Activated CD4-positive, alpha-beta T cell treated with anti-CD3 and anti-CD28 coated beads for 36 hours (primary cell): ENCODE results near the gene TMEM179. TPM values are rescaled to one million over a fixed set of nuclear protein-coding genes. Genes with fewer than 3 reads are reported as not detected.
A peak's percentile ranks its signal among the peaks of the same experiment; 100 is the strongest.

Experiments used
- ATAC-seq: fragments of 200-7000 bp; cut with Tn5 transposase; one replicate; pipeline ENCODE4 v1.10.0; 2021; ENCODE audit warnings: mild to moderate bottlenecking, moderate library complexity
- CTCF ChIA-PET: fragments of 350-600 bp; sonication (Branson Sonifier 250); formaldehyde crosslinking; loops from one replicate; lab custom pipeline; 2021; ENCODE audit warnings: antibody characterized with exemption; lab: Charles Lee
- POLR2A ChIA-PET: fragments of 350-600 bp; sonication (Branson Sonifier 250); formaldehyde crosslinking; loops from one replicate; lab custom pipeline; 2021; ENCODE audit warnings: antibody characterized with exemption, inconsistent platforms; lab: Charles Lee
- DNase-seq: peaks from one replicate; pipeline ENCODE4 v3.0.0-alpha.2; 2020
- H3K27ac Mint-ChIP-seq: one replicate; pipeline ENCODE4 v1.8.0; 2021; ENCODE audit warnings: mixed read lengths
- H3K27me3 Mint-ChIP-seq: one replicate; pipeline ENCODE4 v1.8.0; 2021; ENCODE audit warnings: mixed read lengths
- H3K36me3 Mint-ChIP-seq: one replicate; pipeline ENCODE4 v1.8.0; 2021; ENCODE audit warnings: low read depth, mixed read lengths
- H3K4me1 Mint-ChIP-seq: one replicate; pipeline ENCODE4 v1.8.0; 2021; ENCODE audit warnings: mixed read lengths
- H3K4me3 Mint-ChIP-seq: one replicate; pipeline ENCODE4 v1.8.0; 2021; ENCODE audit warnings: mild to moderate bottlenecking, moderate library complexity, mixed read lengths
- H3K9me3 Mint-ChIP-seq: one replicate; pipeline ENCODE4 v1.8.0; 2021; ENCODE audit warnings: low read depth, mixed read lengths
- intact Hi-C, 2 experiments: fragments of 100-400 bp; cut with DNase I in 1 of 2; cut with micrococcal nuclease in 1 of 2; formaldehyde crosslinking; loops; one replicate each; pipeline versions ENCODE4 v1.14.2 to v1.15.1; 2022 to 2024; cut with DNase I, micrococcal nuclease
- total RNA-seq, 2 experiments: library from RNA; stranded (reverse); gene quantifications; one replicate each; pipeline ENCODE4 v1.2.3, GENCODE V29; 2021

Gene TMEM179
- total RNA-seq, 2 experiments from 2014 or later, result 0.32 TPM; not detected in 1

- H3K9me3 Mint-ChIP-seq, result no peaks in the 10 kb centered on the region
- H3K4me3 Mint-ChIP-seq, result no peak overlapping the region
- ChIA-PET POLR2A (no interaction called here), CTCF (no interaction called here)
- H3K4me1 Mint-ChIP-seq, result no peaks in the 10 kb centered on the region
- no peak overlapping the region for H3K27ac Mint-ChIP-seq
- ATAC-seq (no peak), DNase-seq (no peak)
- H3K36me3 Mint-ChIP-seq, result no peaks in the 10 kb centered on the region
- H3K27me3 Mint-ChIP-seq, result peaks cover 23% of the 10 kb centered on the region
- intact Hi-C loops, result no loop called here
Observed at GRCh38 chr14:104609666-104610065, 5.1 kb upstream of the TMEM179 start.

GRCh38 chr14:104603711-104604401, 716 bp downstream of the TMEM179 start:
- peak overlapping the region; percentile 39 for H3K4me3 Mint-ChIP-seq
- DNase-seq, result no peak
- H3K27me3 Mint-ChIP-seq, result peaks cover 29% of the 10 kb centered on the region
- CTCF ChIA-PET, result no interaction called here
- POLR2A ChIA-PET, result no interaction called here
- no peaks in the 10 kb centered on the region for H3K36me3 Mint-ChIP-seq
- H3K4me1 Mint-ChIP-seq, result peaks cover 3% of the 10 kb centered on the region
- intact Hi-C loops, result no loop called here
- no peak for ATAC-seq
- no peak overlapping the region for H3K27ac Mint-ChIP-seq
- H3K9me3 Mint-ChIP-seq, result no peaks in the 10 kb centered on the region

- Mint-ChIP-seq H3K36me3 (no peaks in the 10 kb centered on the region), H3K27ac (no peak overlapping the region), H3K9me3 (no peaks in the 10 kb centered on the region), H3K4me3 (no peak overlapping the region), H3K4me1 (peaks cover 3% of the 10 kb centered on the region), H3K27me3 (peaks cover 29% of the 10 kb centered on the region)
- ATAC-seq, result no peak
- POLR2A ChIA-PET, result no interaction called here
- no peak for DNase-seq
- intact Hi-C loops, result no loop called here
- CTCF ChIA-PET, result no interaction called here
Observed at GRCh38 chr14:104602933-104603325, 1.6 kb downstream of the TMEM179 start.

GRCh38 chr14:104602315-104602932, 2.1 kb downstream of the TMEM179 start:
- CTCF ChIA-PET, result no interaction called here
- intact Hi-C loops, result no loop called here
- Mint-ChIP-seq H3K36me3 (no peaks in the 10 kb centered on the region), H3K27me3 (peaks cover 31% of the 10 kb centered on the region), H3K9me3 (no peaks in the 10 kb centered on the region), H3K27ac (no peak overlapping the region), H3K4me1 (peaks cover 3% of the 10 kb centered on the region), H3K4me3 (no peak overlapping the region)
- POLR2A ChIA-PET, result no interaction called here
- ATAC-seq (no peak), DNase-seq (no peak)

GRCh38 chr14:104601786-104602185, 2.8 kb downstream of the TMEM179 start:
- H3K36me3 Mint-ChIP-seq, result no peaks in the 10 kb centered on the region
- peaks cover 31% of the 10 kb centered on the region for H3K27me3 Mint-ChIP-seq
- no peak overlapping the region for H3K27ac Mint-ChIP-seq
- H3K4me1 Mint-ChIP-seq, result peaks cover 3% of the 10 kb centered on the region
- DNase-seq (no peak), ATAC-seq (no peak)
- CTCF ChIA-PET, result interaction anchor here (1.0 kb wide), 1 partner anchor 37 kb away, joined by 5 read pairs; no protein-coding TSS in a partner anchor
- no peaks in the 10 kb centered on the region for H3K9me3 Mint-ChIP-seq
- POLR2A ChIA-PET, result no interaction called here
- H3K4me3 Mint-ChIP-seq, result no peak overlapping the region
- intact Hi-C loops, result no loop called here

GRCh38 chr14:104600805-104601204, 3.8 kb downstream of the TMEM179 start:
- ChIA-PET CTCF (no interaction called here), POLR2A (no interaction called here)
- intact Hi-C loops, result no loop called here
- H3K4me1 Mint-ChIP-seq, result peaks cover 3% of the 10 kb centered on the region
- H3K27ac Mint-ChIP-seq, result no peak overlapping the region
- ATAC-seq (no peak), DNase-seq (peak; percentile 0)
- no peaks in the 10 kb centered on the region for H3K36me3 Mint-ChIP-seq
- peaks cover 28% of the 10 kb centered on the region for H3K27me3 Mint-ChIP-seq
- H3K4me3 Mint-ChIP-seq, result no peak overlapping the region
- no peaks in the 10 kb centered on the region for H3K9me3 Mint-ChIP-seq

- Mint-ChIP-seq H3K27me3 (peaks cover 25% of the 10 kb centered on the region), H3K4me3 (no peak overlapping the region), H3K27ac (no peak overlapping the region), H3K9me3 (no peaks in the 10 kb centered on the region), H3K36me3 (no peaks in the 10 kb centered on the region), H3K4me1 (peaks cover 3% of the 10 kb centered on the region)
- DNase-seq (peak; percentile 3), ATAC-seq (no peak)
- CTCF ChIA-PET, result no interaction called here
- intact Hi-C loops, result no loop called here
- POLR2A ChIA-PET, result no interaction called here
Observed at GRCh38 chr14:104600141-104600643, 4.4 kb downstream of the TMEM179 start.

GRCh38 chr14:104599446-104599845, 5.1 kb downstream of the TMEM179 start:
- Mint-ChIP-seq H3K27ac (no peak overlapping the region), H3K4me1 (peaks cover 3% of the 10 kb centered on the region), H3K4me3 (no peak overlapping the region), H3K9me3 (no peaks in the 10 kb centered on the region), H3K36me3 (no peaks in the 10 kb centered on the region), H3K27me3 (peaks cover 21% of the 10 kb centered on the region)
- DNase-seq (peak; percentile 1), ATAC-seq (no peak)
- intact Hi-C loops, result no loop called here
- ChIA-PET POLR2A (no interaction called here), CTCF (no interaction called here)

- intact Hi-C loops, result no loop called here
- DNase-seq (peak; percentile 0), ATAC-seq (no peak)
- H3K36me3 Mint-ChIP-seq, result no peaks in the 10 kb centered on the region
- H3K9me3 Mint-ChIP-seq, result no peaks in the 10 kb centered on the region
- H3K4me3 Mint-ChIP-seq, result no peak overlapping the region
- peaks cover 18% of the 10 kb centered on the region for H3K27me3 Mint-ChIP-seq
- no peak overlapping the region for H3K27ac Mint-ChIP-seq
- H3K4me1 Mint-ChIP-seq, result peaks cover under 1% of the 10 kb centered on the region
- ChIA-PET POLR2A (no interaction called here), CTCF (interaction anchor here (0.6 kb wide), 1 partner anchor 449 kb away, joined by 3 read pairs; no protein-coding TSS in a partner anchor)
Observed at GRCh38 chr14:104598910-104599273, 5.7 kb downstream of the TMEM179 start.

GRCh38 chr14:104598039-104598909, 6.3 kb downstream of the TMEM179 start:
- no peaks in the 10 kb centered on the region for H3K4me1 Mint-ChIP-seq
- no peak overlapping the region for H3K27ac Mint-ChIP-seq
- H3K4me3 Mint-ChIP-seq, result no peak overlapping the region
- no peaks in the 10 kb centered on the region for H3K36me3 Mint-ChIP-seq
- CTCF ChIA-PET, result interaction anchor here (0.6 kb wide), 1 partner anchor 448 kb away, joined by 3 read pairs; no protein-coding TSS in a partner anchor
- peak; percentile 0 for DNase-seq
- POLR2A ChIA-PET, result no interaction called here
- intact Hi-C loops, result no loop called here
- ATAC-seq, result no peak
- H3K27me3 Mint-ChIP-seq, result peaks cover 17% of the 10 kb centered on the region
- no peaks in the 10 kb centered on the region for H3K9me3 Mint-ChIP-seq

GRCh38 chr14:104597576-104597975, 7.0 kb downstream of the TMEM179 start:
- no peak for ATAC-seq
- POLR2A ChIA-PET, result no interaction called here
- CTCF ChIA-PET, result no interaction called here
- H3K9me3 Mint-ChIP-seq, result no peaks in the 10 kb centered on the region
- H3K4me3 Mint-ChIP-seq, result no peak overlapping the region
- H3K36me3 Mint-ChIP-seq, result no peaks in the 10 kb centered on the region
- H3K27ac Mint-ChIP-seq, result no peak overlapping the region
- H3K27me3 Mint-ChIP-seq, result peaks cover 13% of the 10 kb centered on the region
- DNase-seq, result no peak
- no peaks in the 10 kb centered on the region for H3K4me1 Mint-ChIP-seq
- intact Hi-C loops, result no loop called here
